ENCODE measurements around the gene LAMA3.

The LAMA3 gene

DNA sequence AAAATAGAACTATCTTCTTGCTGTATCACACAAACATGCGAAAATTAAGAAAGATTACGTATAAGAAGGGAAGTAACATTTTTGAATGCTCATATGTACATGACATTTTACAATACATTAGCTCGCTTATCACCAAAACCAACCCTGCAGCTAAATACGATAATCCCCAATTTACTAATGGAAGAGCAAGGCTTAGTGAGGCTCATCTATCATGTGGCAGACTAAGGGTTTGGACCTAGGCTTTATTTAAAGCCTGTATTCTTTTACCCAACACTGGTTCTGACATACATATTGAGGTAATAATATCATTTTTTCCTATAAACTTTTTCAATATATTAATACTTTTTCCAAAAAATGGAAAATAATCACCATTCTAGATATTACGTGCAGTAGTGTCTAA lies 208.5 kb downstream of the LAMA3 start:
- no peaks in the 10 kb centered on the region for H4K20me1 ChIP-seq (ENCODE audit: insufficient read depth, low read length, poor library complexity, severe bottlenecking)
- no peaks in the 10 kb centered on the region for H3F3A ChIP-seq (ENCODE audit: low read depth)
- H3K4me3 ChIP-seq (ENCODE audit: low read length, poor library complexity, severe bottlenecking): no peak overlapping the region
- no peaks in the 10 kb centered on the region for H3K27me3 ChIP-seq (ENCODE audit: insufficient read depth, low read length, poor library complexity, severe bottlenecking)
- H2AFZ ChIP-seq (ENCODE audit: low read length): no peak overlapping the region
- H3K9ac ChIP-seq (ENCODE audit: low read depth, low read length, poor library complexity, severe bottlenecking): no peak overlapping the region
- TF ChIP-seq CTCF (conservative IDR thresholded peaks at IDR 0.05; ENCODE audit: low read length) (no peak), EZH2phosphoT487 (IDR thresholded peaks at IDR 0.05; ENCODE audit: borderline replicate concordance) (no peak)
- no peaks in the 10 kb centered on the region for H3K9me3 ChIP-seq (ENCODE audit: insufficient read depth, low read depth, low read length)
- no peaks in the 10 kb centered on the region for H3K36me3 ChIP-seq (ENCODE audit: insufficient read depth, low read length)
- no peaks in the 10 kb centered on the region for H3K4me1 ChIP-seq (ENCODE audit: insufficient read depth, low read length, poor library complexity, severe bottlenecking)
- H3K9me2 ChIP-seq (replicated peaks; ENCODE audit: low read depth, low read length): no peaks in the 10 kb centered on the region
- no peaks in the 10 kb centered on the region for H3K79me2 ChIP-seq (ENCODE audit: insufficient read depth, low read length)
- no peak overlapping the region for H3K4me2 ChIP-seq (ENCODE audit: low read depth, low read length, poor library complexity, severe bottlenecking)

- H3K4me3 ChIP-seq (ENCODE audit: low read length, poor library complexity, severe bottlenecking): no peak overlapping the region
- TF ChIP-seq EZH2phosphoT487 (IDR thresholded peaks at IDR 0.05; ENCODE audit: borderline replicate concordance) (no peak), CTCF (conservative IDR thresholded peaks at IDR 0.05; ENCODE audit: low read length) (no peak)
- no peaks in the 10 kb centered on the region for H3K79me2 ChIP-seq (ENCODE audit: insufficient read depth, low read length)
- H3K9me2 ChIP-seq (replicated peaks; ENCODE audit: low read depth, low read length): no peaks in the 10 kb centered on the region
- no peaks in the 10 kb centered on the region for H3F3A ChIP-seq (ENCODE audit: low read depth)
- no peaks in the 10 kb centered on the region for H4K20me1 ChIP-seq (ENCODE audit: insufficient read depth, low read length, poor library complexity, severe bottlenecking)
- no peaks in the 10 kb centered on the region for H3K36me3 ChIP-seq (ENCODE audit: insufficient read depth, low read length)
- H3K4me2 ChIP-seq (ENCODE audit: low read depth, low read length, poor library complexity, severe bottlenecking): no peak overlapping the region
- H3K9me3 ChIP-seq (ENCODE audit: insufficient read depth, low read depth, low read length): no peaks in the 10 kb centered on the region
- H3K27me3 ChIP-seq (ENCODE audit: insufficient read depth, low read length, poor library complexity, severe bottlenecking): no peaks in the 10 kb centered on the region
- no peak overlapping the region for H2AFZ ChIP-seq (ENCODE audit: low read length)
- no peak overlapping the region for H3K9ac ChIP-seq (ENCODE audit: low read depth, low read length, poor library complexity, severe bottlenecking)
- H3K4me1 ChIP-seq (ENCODE audit: insufficient read depth, low read length, poor library complexity, severe bottlenecking): no peaks in the 10 kb centered on the region
Measured at GRCh38 chr18:23900994-23901393, 211.7 kb downstream of the LAMA3 start.

- no peak overlapping the region for H2AFZ ChIP-seq (ENCODE audit: low read length)
- H3K79me2 ChIP-seq (ENCODE audit: insufficient read depth, low read length): no peaks in the 10 kb centered on the region
- H3K4me1 ChIP-seq (ENCODE audit: insufficient read depth, low read length, poor library complexity, severe bottlenecking): no peaks in the 10 kb centered on the region
- no peak overlapping the region for H3K4me3 ChIP-seq (ENCODE audit: low read length, poor library complexity, severe bottlenecking)
- no peaks in the 10 kb centered on the region for H3K9me3 ChIP-seq (ENCODE audit: insufficient read depth, low read depth, low read length)
- H3K9ac ChIP-seq (ENCODE audit: low read depth, low read length, poor library complexity, severe bottlenecking): no peak overlapping the region
- no peaks in the 10 kb centered on the region for H3K9me2 ChIP-seq (replicated peaks; ENCODE audit: low read depth, low read length)
- TF ChIP-seq CTCF (conservative IDR thresholded peaks at IDR 0.05; ENCODE audit: low read length) (no peak), EZH2phosphoT487 (IDR thresholded peaks at IDR 0.05; ENCODE audit: borderline replicate concordance) (no peak)
- H4K20me1 ChIP-seq (ENCODE audit: insufficient read depth, low read length, poor library complexity, severe bottlenecking): no peaks in the 10 kb centered on the region
- no peaks in the 10 kb centered on the region for H3K27me3 ChIP-seq (ENCODE audit: insufficient read depth, low read length, poor library complexity, severe bottlenecking)
- no peaks in the 10 kb centered on the region for H3F3A ChIP-seq (ENCODE audit: low read depth)
- H3K4me2 ChIP-seq (ENCODE audit: low read depth, low read length, poor library complexity, severe bottlenecking): no peak overlapping the region
- H3K36me3 ChIP-seq (ENCODE audit: insufficient read depth, low read length): no peaks in the 10 kb centered on the region
Measured at GRCh38 chr18:23902396-23902795, 213.1 kb downstream of the LAMA3 start.

Data from Loucy (cell line).